GM12878 (cell line): Measurements from ENCODE around the gene ELMO3. TPM values are rescaled to one million over a fixed set of nuclear protein-coding genes. Genes with fewer than 3 reads are reported as not detected.

Source experiments
- BACH1 ChIP-seq: fragments of 450-650 bp; IDR thresholded peaks from 2 replicates; pipeline ENCODE4 v1.6.1; 2017; ENCODE audit warnings: mild to moderate bottlenecking, borderline replicate concordance
- BCLAF1 ChIP-seq: fragments of 450-650 bp; IDR thresholded peaks from 2 replicates; pipeline ENCODE4 v1.6.1; 2017; ENCODE audit warnings: antibody characterized with exemption, mild to moderate bottlenecking, moderate library complexity
- CHD2 ChIP-seq: IDR thresholded peaks from 2 replicates; pipeline ENCODE4 v1.6.1; 2011; ENCODE audit warnings: low read depth, low read length, improper control_type of control experiment, borderline replicate concordance
- E2F4 ChIP-seq: IDR thresholded peaks from 2 replicates; pipeline ENCODE4 v1.6.1; 2012; ENCODE audit warnings: low read depth, low read length, improper control_type of control experiment
- E2F8 ChIP-seq: fragments of 450-650 bp; IDR thresholded peaks from 2 replicates; pipeline ENCODE4 v1.6.1; 2018; ENCODE audit warnings: mild to moderate bottlenecking, low read depth, moderate library complexity; ENCODE audit not compliant: partially characterized antibody
- EGR1 ChIP-seq, 2 experiments: IDR thresholded peaks; 1 replicate in 1 of 2; 2 replicates in 1 of 2; pipeline ENCODE4 v1.6.1; 2011 to 2012; ENCODE audit warnings: low read depth in 2 of 2, low read length in 2 of 2, borderline replicate concordance in 1 of 2, mild to moderate bottlenecking in 1 of 2, moderate library complexity in 1 of 2
- HSF1 ChIP-seq: fragments of 150-350 bp; IDR thresholded peaks from 2 replicates; pipeline ENCODE4 v1.6.1; 2014; ENCODE audit warnings: mild to moderate bottlenecking, low read depth, low read length
- IKZF1 ChIP-seq: fragments of 450-650 bp; conservative IDR thresholded peaks from 2 replicates; pipeline ENCODE4 v1.6.1; 2017; ENCODE audit warnings: antibody characterized with exemption, mild to moderate bottlenecking
- IRF5 ChIP-seq: fragments of 450-650 bp; IDR thresholded peaks from 2 replicates; pipeline ENCODE4 v1.6.1; 2017; ENCODE audit warnings: borderline replicate concordance
- JUNB ChIP-seq: IDR thresholded peaks from 2 replicates; pipeline ENCODE4 v1.6.1; 2016; ENCODE audit warnings: antibody characterized with exemption, mild to moderate bottlenecking
- LARP7 ChIP-seq: fragments of 450-650 bp; IDR thresholded peaks from 2 replicates; pipeline ENCODE4 v1.6.1; 2017; ENCODE audit warnings: mild to moderate bottlenecking
- NFXL1 ChIP-seq: fragments of 450-650 bp; IDR thresholded peaks from 2 replicates; pipeline ENCODE4 v1.6.1; 2017; ENCODE audit warnings: antibody characterized with exemption, mild to moderate bottlenecking, borderline replicate concordance
- PAX5 ChIP-seq: IDR thresholded peaks from 2 replicates; pipeline ENCODE4 v1.6.1; 2011; ENCODE audit warnings: low read depth, low read length, borderline replicate concordance
- SMAD5 ChIP-seq: IDR thresholded peaks from 2 replicates; pipeline ENCODE4 v1.6.1; 2016; ENCODE audit warnings: antibody characterized with exemption, low read depth
- SMARCA5 ChIP-seq: fragments of 450-650 bp; IDR thresholded peaks from 2 replicates; pipeline ENCODE4 v1.6.1; 2017; ENCODE audit warnings: mild to moderate bottlenecking
- SRF ChIP-seq, 2 experiments: IDR thresholded peaks; 2 replicates each; pipeline ENCODE4 v1.6.1; 2011; ENCODE audit warnings: low read depth in 2 of 2, low read length in 2 of 2, mild to moderate bottlenecking in 1 of 2, moderate library complexity in 1 of 2
- STAT3 ChIP-seq: IDR thresholded peaks from 2 replicates; pipeline ENCODE4 v1.6.1; 2011; ENCODE audit warnings: low read depth, low read length, improper control_type of control experiment
- SUPT20H ChIP-seq: IDR thresholded peaks from 2 replicates; pipeline ENCODE4 v1.6.1; 2011; ENCODE audit warnings: low read depth, mild to moderate bottlenecking, low read length, moderate library complexity, borderline replicate concordance; ENCODE audit not compliant: control insufficient read depth
- SUZ12 ChIP-seq: fragments of 200-600 bp; sonication (generic); IDR thresholded peaks from one replicate; pipeline ENCODE4 v1.6.1; 2018; ENCODE audit warnings: antibody characterized with exemption, mild to moderate bottlenecking; ENCODE audit not compliant: unreplicated experiment
- ZSCAN29 ChIP-seq: fragments of 450-650 bp; IDR thresholded peaks from 2 replicates; pipeline ENCODE4 v1.6.1; 2017; ENCODE audit warnings: mild to moderate bottlenecking, moderate library complexity
- polyA plus RNA-seq, 11 experiments: library from polyadenylated mRNA; depleted of rRNA in 4 of 11; unstranded in 6 of 11; stranded (reverse) in 5 of 11; fragments of >200 nt; fragmentation: Nextera tagmentation in 4 of 11; fragmentation: Illumina TruSeq in 1 of 11; extraction: Ambion mirVana in 4 of 11; extraction: Trizol in 1 of 11; gene quantifications; 1 replicate in 1 of 11; 2 replicates in 10 of 11; pipeline versions ENCODE4 v1.2.1 to v1.2.3, GENCODE V29; 2011 to 2016; ENCODE audit warnings: inconsistent platforms in 2 of 11, missing spikeins in 2 of 11, low read depth in 1 of 11
- total RNA-seq, 4 experiments: library from RNA; depleted of rRNA in 3 of 4; stranded (reverse); fragments of >200 nt in 3 of 4; fragmentation: Illumina TruSeq in 1 of 4; extraction: Trizol in 1 of 4; gene quantifications; 2 replicates each; pipeline versions ENCODE4 v1.2.1 to v1.2.3, GENCODE V29; 2013 to 2021

Gene ELMO3
- total and polyA plus RNA-seq, 10 of the 15 experiments (the other 5 are each of a cell fraction or from before 2014, with no cell fraction given): 0.05 to 4.7 (median 0.96) TPM; not detected in 1

- no peak for TF ChIP-seq JUNB
- no peak for TF ChIP-seq EGR1 (IDR thresholded peaks at IDR 0.05; ENCODE audit: borderline replicate concordance in 1 of 2, low read depth in 2 of 2, low read length in 2 of 2)
- no peak for TF ChIP-seq HSF1
- TF ChIP-seq STAT3: no peak
- TF ChIP-seq ZSCAN29: peak; percentile 70; the same call in 1 of the 2 replicates
- TF ChIP-seq NFXL1: no peak
- TF ChIP-seq SUPT20H: no peak
- TF ChIP-seq SMAD5: no peak
- TF ChIP-seq E2F8: no peak
- TF ChIP-seq E2F4: no peak
- no peak for TF ChIP-seq IRF5
- no peak for TF ChIP-seq SUZ12
- 0 out of 2 replicates have a peak, but pooled peaks have one; percentile 17 for TF ChIP-seq CHD2
- TF ChIP-seq BACH1: 0 out of 2 replicates have a peak, but pooled peaks have one; percentile 25
- no peak for TF ChIP-seq BCLAF1
- TF ChIP-seq PAX5: no peak
- 0 out of 4 replicates have a peak, but pooled peaks of 1 of the 2 experiments have one; percentile 4 for TF ChIP-seq SRF (IDR thresholded peaks at IDR 0.05; ENCODE audit: low read depth in 2 of 2, low read length in 2 of 2)
- TF ChIP-seq LARP7: peak; percentile 79; the same call in 1 of the 2 replicates
- peak; percentile 92 for TF ChIP-seq SMARCA5
- peak; percentile 69; the same call in 1 of the 2 replicates for TF ChIP-seq IKZF1
Measured at GRCh38 chr16:67155295-67156142, 43.4 kb upstream of the ELMO3 start (continued).
